Jurkat, Clone E6-1 (cell line): ENCODE results near the gene FXYD6.

ENCODE experiments used
- DNase-seq: peaks from one replicate; pipeline ENCODE4 v3.0.0-alpha.2; 2011; ENCODE audit warnings: low read depth, low spot score
- H3K4me3 ChIP-seq: 2 replicates; pipeline ENCODE4 v1.5.1; 2011; ENCODE audit warnings: mild to moderate bottlenecking, low read length, control low read depth, moderate library complexity

Gene FXYD6

DNA sequence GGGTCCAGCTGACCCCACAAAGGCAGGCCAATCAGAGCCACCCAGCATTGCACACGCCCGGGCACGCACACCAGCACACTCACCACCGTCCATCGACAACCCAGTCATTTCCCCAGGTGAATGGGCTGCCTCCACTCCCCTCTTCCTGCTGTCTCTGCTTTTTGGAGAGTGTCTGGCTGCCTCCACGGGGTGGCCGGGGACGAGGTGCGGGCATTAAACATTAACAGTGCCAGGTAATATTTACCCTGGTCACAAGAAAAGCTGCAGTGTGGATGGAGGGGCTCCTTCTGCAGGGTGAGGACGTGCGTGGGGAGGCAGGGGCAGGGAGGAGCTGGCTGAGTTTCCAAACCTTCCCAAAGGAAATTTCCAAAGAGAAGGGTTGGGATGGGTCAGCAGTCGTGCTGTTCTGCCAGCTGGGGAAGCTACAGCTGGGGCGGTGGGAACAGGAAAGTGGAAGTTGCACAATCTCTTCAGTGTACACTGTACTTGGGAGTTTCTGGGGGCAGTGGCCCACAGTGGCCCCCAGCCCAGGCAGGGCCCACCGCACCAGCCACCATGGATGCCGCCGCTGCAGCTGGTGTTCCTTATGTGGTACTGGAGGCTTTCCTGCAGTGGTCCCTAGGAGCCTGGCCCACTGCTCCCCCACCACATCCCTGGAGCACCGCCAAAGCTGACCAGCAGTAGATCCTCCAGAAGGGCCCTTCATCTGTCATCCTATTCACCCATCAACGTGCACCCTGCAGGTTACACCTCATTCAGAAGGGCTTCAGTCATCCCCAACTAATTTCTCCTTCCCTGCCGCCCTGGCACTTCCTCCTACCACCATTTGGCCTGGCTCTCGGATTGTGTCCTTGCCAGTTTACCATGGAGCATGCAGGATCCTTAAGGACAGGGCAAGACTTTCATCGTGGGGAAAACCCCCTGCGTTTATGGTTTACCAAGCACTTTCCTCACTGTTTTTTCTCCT lies 51.6 kb downstream of the FXYD6 start, which contains the start of gene FXYD2:
FXYD2 (minus strand) TSS at position 174 of the 967 bp plus-strand sequence; CDS start at position 108, 66 bp downstream.
- DNase-seq, result no peak

DNA sequence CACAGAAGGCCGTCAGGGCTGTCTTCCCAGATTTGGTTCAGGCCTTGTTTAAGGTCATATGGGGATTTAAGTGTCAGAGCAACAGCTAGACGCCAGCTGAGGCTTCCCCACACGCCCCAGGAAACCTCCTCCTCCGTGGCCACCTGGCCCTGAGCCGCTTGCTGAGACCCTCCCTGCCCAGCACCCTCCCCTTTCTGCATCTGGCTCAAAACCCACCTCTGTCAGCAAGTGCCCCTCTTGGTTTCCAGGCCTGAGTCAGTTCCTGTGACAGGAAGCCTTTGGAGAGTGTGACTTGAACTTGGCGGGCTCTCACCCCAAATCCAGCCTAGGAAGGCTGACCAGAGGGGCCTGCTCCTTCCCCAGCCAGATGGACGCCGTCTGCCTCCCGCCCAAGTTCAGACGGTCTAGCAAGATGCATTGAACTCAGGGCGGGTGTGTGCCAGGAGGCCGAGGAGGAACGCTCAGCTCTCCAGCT lies 52.5 kb downstream of the FXYD6 start:
- DNase-seq, result peak; percentile 78

More for the DNA sequence above, 51.6 kb downstream of the FXYD6 start, which contains the start of gene FXYD2:
- H3K4me3 ChIP-seq, result peak within 1 kb of the TSS; percentile 43

DNA sequence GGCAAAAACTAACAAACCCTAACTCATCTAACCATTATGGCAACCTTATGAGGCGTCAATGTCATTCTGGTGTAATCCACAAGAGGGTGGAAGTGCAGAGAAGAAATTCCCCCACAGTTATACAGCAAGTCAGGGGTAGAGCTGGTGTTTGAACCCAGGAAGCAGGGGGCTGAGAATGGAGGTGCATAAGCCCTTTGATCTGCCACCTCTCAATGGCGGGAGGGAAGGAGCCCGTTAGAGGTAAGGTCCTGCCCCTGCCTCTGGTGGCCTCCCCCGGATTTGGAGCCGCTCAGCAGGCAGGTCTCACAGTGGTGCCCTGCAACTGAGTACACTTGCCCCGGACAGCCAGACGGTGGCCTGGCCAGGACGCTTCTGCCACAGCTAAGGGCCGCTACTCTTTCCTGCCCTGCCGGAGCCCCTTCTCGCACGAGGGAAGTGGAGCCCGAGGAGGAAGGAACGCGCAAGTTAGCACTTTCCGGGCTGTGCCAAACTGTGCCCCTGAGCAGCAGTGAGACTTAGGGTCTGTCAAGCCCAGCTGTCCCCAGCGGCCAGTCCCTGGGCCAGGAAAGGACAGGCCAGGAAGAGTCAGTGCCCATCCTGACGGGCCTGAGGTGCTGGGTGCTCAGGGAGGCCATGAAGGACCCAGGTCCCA lies 53.0 kb downstream of the FXYD6 start:
- H3K4me3 ChIP-seq, result peak overlapping the region; percentile 43
- peak; percentile 89 for DNase-seq

More for the DNA sequence above, 52.5 kb downstream of the FXYD6 start:
- peak overlapping the region; percentile 43 for H3K4me3 ChIP-seq

DNA sequence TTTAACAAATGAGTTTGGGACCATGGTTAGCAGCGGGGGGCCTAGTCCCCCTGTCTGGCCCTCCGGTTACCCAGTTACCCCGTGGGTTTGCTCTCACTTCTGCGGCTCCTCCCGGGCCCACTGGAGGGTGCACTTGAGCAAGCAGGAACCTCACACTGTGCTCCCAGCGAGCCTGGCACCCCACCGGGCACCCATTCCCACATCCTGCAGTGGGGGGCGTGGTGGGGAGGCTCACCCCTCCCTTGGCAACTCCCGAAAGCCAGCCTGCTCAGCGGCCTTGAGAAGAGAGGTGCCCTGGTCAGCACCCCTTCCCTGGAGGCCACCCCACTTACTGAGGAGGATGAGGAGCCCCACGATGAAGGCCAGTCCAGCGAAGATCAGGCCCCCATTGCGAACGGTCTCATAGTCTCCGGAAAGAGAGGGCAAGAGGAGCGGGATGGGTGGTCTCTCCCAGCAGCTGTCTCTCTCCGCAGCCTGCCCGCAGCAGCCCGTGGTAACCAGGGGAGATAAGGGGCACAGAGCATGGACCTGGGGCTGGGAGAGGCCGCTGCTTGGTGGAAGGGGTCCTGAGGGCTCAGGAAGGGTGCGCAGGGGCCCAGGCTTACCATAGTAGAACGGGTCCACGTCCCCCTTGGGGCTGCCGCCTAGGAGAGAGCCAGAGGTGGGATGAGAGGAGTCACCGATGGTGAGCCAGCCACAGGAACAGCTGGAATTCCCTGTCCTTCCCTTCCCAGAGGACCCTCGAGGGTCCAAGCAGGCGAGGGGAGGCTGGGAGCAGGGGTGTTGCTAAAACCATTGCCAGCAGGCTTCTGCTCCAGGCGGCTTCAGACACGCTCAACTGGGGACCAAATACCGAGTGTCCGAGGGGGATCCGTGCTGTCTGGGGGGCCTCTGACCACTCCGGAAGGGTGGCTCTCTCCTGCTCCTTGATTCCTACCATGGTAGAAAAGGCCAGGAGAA lies 54.1 kb downstream of the FXYD6 start:
- no peak for DNase-seq
- H3K4me3 ChIP-seq, result peak overlapping the region; percentile 43

DNA sequence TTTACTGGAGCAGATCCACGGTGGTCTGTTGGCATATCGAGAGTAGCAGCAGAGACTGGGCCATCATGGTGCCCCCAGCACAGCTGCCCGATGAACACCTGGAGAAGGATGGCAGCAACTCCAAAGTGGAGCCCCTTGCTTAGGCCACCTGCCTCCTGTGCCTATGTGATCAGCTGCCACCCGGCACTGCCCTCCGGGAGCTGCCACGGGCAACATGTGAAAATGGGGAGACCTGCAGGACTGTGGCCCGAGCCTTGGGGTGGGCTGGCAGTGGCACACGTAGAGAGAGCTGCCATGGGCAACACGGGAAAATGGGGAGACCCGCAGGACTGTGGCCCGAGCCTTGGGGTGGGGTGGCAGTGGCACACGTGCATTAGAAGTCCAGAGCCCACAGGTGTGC lies 55.0 kb downstream of the FXYD6 start:
- H3K4me3 ChIP-seq, result no peak overlapping the region
- no peak for DNase-seq

DNA sequence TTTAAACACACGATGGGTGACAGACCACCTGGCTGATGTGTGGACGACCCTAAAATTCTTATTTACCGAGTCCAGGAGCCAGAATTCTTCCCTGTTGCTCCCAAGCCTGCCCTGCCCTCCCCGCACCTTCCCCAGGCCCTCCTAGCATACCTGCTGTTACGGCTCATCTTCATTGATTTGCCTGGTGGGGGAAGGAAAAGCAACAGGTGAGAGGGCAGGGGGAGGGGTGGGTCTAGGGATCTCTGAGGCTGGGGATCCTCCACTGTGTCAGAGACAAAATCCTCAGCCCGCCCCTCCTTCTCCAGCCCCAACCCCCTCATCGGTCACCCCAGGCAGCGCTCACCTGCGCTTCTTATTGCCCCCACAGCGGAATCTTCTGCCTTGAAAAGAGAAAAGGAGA lies 55.9 kb downstream of the FXYD6 start:
- H3K4me3 ChIP-seq, result no peak overlapping the region
- no peak for DNase-seq

DNA sequence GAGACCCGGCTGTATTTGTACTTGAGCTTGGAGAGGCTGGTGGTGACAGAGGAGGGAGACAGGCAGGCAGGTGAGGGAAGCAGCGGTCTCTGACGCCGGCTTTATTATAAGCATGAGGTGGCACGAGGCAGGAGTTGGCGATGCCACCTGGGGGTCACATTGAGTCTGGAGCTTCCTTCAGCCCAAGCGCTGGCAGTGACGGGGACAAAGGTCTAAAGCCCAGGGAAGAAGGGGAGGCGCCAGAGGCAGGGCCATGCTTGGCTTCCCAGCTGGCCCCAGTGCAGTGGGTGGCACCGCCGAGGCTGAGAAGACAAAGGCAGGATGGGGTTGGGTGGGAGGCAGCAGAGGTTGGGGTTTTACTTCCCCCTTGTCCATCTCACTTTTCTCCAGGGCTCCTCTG lies 56.4 kb downstream of the FXYD6 start:
- H3K4me3 ChIP-seq, result no peak overlapping the region
- no peak for DNase-seq

DNA sequence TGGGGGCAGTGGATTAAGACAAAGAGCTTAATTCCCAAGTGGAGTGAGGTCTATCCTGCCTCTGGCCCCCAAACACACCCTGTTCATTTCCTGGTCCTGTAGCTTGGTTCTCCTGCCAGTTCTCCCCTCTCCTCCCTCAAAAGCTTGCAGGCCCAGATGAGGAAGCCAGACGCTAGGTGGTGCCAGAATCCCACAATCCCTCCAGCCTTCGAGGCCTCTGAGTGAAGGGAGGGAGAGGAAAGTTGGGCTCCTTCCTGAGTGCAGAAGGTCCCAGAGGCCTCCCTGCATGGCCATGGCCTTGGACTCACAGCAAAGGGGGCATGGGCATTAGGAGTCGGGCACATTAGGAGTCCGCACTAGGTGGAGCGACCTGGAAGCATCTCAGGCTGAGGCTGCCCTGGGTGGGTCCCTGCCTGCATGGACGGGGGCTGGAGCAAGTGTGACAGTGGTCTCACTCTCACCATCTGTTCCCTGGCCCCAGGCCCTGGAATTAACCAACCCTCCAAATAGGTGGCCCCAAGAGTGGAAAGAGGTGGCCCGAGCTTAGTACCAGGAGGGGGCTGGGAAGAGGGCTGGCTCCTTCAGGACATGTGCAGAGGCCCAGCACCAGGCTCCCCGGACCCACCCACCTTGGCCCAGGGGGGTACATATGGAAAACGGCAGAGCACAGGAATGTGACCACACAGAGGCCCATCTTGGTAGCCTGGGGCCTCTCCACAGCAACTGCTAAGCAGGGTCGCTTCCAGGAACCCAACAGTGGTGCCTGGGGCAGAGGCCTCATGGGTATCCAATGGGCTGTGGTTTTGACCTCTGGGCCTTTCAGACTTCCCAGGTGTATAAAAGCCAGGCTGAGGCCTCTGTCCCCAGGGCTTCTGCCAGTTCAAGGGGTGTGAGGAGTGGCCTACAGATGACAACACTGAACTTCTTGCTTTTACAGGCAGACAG lies 57.1 kb downstream of the FXYD6 start:
- H3K4me3 ChIP-seq, result no peak overlapping the region
- DNase-seq, result peak; percentile 64

DNA sequence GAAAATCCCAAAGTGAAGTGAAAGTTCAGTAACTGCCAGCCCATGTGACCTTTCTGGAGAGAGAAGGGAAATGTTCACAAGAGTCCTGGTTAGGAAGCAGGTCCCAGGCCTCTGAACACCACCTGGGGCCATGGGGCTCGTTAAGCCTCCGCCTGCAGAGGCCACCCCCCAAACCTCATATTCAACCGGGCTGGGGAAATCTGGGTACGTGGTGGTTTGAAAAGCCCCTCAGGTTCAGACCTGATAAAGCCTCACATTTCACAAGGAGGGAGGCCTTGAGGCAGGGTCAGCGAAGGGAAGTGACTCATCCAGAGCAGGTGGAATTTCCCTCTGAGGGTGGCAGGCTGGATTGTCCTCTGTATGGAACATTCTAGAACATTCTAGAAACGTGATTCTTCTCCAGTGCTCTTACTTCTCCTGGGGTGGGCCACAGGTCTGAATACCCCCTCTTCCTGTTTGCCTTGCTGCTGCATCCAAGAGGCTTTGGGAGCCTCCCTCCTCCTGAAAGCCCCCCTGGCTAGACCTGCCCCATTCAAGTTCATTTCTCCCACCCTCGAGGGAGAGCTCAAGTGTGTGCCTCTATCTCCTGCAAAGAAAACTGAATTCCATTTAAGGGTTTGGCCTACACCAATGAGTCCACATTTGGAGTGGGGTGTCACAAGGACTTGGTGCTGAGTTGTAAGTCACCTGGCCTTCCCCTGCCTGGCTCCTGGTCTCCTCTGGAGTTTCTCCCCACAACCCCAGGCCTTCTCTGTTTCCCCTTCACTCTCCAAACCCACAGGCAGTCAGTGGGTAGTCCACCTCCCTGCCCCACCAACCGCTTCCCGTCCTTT lies 58.2 kb downstream of the FXYD6 start:
- H3K4me3 ChIP-seq, result no peak overlapping the region
- DNase-seq, result no peak

DNA sequence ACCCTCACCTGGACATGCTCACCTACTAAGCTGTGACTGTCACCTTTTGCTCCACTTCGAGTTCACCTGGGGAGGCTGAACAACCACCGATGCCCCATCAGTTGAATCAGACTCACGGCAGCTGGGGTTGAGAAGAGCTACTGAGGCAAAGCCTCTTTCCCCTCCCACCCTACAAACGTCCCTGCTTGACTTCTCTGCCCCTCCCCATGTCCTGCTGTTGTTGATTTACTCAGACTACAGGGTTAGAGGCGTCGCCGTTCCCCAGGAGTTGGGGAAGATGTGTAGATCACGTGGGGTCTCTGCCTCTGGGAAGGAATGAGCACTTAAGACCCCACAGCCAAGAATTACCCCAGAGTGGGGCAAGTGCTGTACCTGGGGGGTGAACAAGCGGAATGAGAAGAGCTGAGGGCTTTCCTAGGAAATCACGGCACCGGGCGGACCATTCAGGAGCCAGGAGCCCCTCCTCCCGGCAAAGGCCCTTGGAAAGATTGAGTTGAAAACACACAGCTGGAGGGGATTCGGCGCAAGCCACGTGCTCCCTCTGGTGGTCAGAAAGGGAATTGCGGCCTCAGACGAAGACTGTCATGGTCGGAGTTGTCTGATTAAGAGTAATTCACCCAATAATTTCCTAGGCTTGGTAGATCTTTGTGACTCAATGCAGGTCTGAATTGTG lies 59.0 kb downstream of the FXYD6 start:
- DNase-seq, result peak; percentile 66
- no peak overlapping the region for H3K4me3 ChIP-seq

DNA sequence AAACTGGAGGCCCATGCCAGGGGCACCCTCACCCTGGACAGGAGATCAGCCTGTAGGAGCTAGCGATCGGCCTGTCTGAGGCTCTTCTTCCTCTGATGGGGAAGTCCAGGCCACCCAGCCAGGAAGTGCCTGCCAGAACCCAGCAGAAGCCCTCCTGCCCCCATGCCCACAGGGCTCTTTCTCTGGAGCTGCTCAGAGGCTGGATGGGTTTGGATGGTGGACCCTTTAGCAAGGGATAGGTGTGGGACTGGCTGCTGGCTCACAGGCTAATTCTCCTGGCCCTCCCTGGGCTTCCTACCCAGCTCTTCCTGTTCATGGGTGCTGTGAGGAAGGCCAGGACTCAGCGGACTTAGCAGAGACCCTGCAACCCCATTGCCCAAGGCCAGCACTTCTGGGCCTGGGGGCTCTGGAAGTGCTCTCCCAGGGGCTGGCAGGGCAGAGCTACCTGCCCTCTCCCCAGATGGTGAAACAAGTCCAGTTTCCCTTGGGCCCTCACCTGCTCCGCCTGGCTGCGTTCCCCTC lies 59.6 kb downstream of the FXYD6 start:
- no peak overlapping the region for H3K4me3 ChIP-seq
- DNase-seq, result no peak

DNA sequence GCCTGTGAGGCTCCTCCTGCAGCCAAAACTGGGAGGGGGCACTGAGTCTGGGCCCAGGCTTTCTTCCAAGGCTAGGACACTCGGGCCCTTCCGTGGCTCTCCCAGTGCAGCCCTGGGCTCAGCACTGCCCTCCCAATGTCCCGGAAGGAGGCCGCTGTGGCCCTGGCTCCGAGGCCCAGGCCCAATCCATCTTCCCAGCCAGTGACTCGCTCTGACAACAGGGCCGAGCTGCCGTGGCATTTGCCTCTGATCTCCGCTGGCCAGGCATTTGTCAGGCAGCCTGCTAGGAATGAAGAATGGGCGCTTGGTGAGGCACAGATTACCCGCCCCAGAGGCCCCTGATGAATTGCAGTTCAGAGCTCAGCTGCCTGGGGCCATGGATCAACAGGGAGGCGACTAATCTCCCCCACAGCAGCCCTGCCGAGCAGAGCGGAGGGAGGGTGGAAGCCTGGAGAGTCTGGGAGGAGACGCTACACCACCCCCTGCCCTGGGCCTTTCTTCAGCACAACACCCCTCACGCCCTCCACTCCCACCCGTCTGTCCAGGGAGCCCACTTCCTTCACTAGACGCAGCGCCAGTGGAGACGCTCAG lies 60.2 kb downstream of the FXYD6 start:
- no peak for DNase-seq
- no peak overlapping the region for H3K4me3 ChIP-seq

DNA sequence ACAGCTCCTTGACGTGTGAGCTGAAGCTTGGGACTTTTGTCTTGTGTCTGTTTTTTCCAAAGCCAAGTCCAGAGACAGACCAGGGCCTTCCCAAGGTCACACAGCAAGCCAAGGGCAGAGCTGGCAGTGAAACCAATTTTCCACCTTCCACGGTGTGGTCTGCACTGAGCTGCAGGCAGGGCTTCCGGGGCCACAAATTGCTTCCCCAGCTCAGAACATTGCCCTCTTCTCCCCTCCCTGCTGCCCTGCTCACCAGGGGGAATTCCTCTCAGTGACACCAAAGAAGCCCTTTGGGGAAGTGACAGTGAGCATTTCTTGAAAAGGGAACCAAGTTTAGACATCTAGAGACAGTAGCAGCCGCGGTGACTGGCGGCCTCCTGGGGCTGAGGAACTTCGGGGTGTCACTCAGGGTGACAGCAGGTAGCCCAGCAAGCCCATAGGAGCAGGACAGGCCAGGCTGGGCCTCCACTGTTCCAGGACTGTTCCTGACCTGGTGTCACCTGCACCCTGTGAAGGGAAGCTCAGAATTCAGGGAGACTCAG lies 61.1 kb downstream of the FXYD6 start:
- no peak for DNase-seq
- peak overlapping the region; percentile 11 for H3K4me3 ChIP-seq

DNA sequence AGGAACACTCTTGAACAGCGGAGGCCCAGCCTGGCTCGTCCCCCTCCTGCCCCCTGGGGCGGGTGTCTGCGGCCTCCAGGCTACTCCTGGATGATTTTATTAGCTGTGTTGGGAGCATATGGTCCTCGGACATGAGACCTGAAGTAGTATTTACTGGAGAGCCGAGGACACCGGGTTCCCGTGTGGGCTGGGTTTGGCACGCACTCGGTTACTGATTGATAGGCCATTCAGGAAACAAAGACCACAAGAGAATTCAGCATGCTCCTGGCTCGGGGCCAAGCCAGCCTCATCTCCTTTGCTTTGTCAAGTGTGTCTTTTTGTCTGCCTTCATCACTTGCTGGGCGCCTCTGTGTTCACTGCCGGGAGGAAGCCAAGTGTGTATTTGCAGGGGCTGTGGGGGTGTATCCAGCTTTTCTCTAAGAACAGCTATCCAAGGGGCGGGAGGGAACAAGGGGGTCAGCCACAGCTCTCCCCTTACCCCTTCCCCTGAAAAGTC lies 61.6 kb downstream of the FXYD6 start:
- DNase-seq, result peak; percentile 89
- H3K4me3 ChIP-seq, result peak overlapping the region; percentile 11

DNA sequence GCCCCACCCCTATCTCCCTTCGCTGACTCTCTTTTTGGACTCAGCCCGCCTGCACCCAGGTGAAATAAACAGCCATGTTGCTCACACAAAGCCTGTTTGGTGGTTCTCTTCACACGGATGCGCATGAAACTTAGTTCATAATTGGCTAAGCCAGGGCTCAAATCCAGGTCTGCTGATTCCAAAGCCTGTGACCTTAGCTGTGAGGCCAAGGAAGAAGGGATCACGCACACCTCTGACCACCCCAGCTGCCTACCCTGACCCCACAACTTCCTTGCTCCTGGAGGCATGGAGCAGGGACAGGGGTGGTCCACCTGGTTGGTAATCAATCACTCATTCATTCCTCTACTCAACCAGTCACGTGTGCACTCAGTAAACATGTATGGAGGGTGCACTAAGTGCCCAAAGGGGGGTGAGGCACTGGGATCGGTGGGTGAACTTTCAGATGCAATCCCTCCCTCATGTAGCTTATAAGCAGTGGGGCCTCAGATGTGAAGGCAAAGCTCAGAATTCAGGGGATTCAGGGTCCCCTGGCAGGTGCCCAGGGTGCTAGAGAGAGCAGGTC lies 62.2 kb downstream of the FXYD6 start:
- H3K4me3 ChIP-seq, result no peak overlapping the region
- no peak for DNase-seq
